Activated T-cell treated with anti-CD3 and anti-CD28 coated beads for 24 hours (primary cell): ENCODE results near the gene TIMM21.

Experiments
- DNase-seq: peaks from one replicate; pipeline ENCODE4 v3.0.0-alpha.2; 2020; ENCODE audit warnings: low read depth

Gene TIMM21

GRCh38 chr18:74191577-74191976, 43.3 kb downstream of the TIMM21 start:
- DNase-seq: no peak

- DNase-seq: no peak
These were observed 46.4 kb downstream of the TIMM21 start for GRCh38 chr18:74194691-74195090.

GRCh38 chr18:74196220-74197119, 48.1 kb downstream of the TIMM21 start:
- DNase-seq: peak; percentile 23

GRCh38 chr18:74197705-74198341, 49.5 kb downstream of the TIMM21 start:
- DNase-seq: no peak

GRCh38 chr18:74198453-74198852, 50.1 kb downstream of the TIMM21 start:
- no peak for DNase-seq

- DNase-seq: no peak
These were observed 52.5 kb downstream of the TIMM21 start for GRCh38 chr18:74200780-74201179.

GRCh38 chr18:74203811-74204210, 55.5 kb downstream of the TIMM21 start:
- no peak for DNase-seq

- no peak for DNase-seq
These were observed 56.3 kb downstream of the TIMM21 start for GRCh38 chr18:74204526-74205152.
